Hepatocyte (in vitro differentiated cells): ENCODE results near the gene CD4.

ENCODE experiments used
- EZH2 ChIP-seq: fragments of 200-600 bp; sonication (generic); IDR thresholded peaks from 2 replicates; pipeline ENCODE4 v1.6.1; 2016; ENCODE audit warnings: antibody characterized with exemption, mild to moderate bottlenecking, borderline replicate concordance
- EZH2phosphoT487 ChIP-seq: fragments of 200-600 bp; sonication (generic); IDR thresholded peaks from one replicate; pipeline ENCODE4 v1.6.1; 2018; ENCODE audit warnings: antibody characterized with exemption, mild to moderate bottlenecking, low read depth, moderate library complexity; ENCODE audit not compliant: unreplicated experiment, severe bottlenecking
- TF ChIP-seq, protein P1 (sequence below): fragments of 200-600 bp; sonication (generic); IDR thresholded peaks from 2 replicates; pipeline ENCODE4 v1.5.1; 2016; ENCODE audit warnings: antibody characterized with exemption, mild to moderate bottlenecking; ENCODE audit not compliant: poor library complexity

DNA sequence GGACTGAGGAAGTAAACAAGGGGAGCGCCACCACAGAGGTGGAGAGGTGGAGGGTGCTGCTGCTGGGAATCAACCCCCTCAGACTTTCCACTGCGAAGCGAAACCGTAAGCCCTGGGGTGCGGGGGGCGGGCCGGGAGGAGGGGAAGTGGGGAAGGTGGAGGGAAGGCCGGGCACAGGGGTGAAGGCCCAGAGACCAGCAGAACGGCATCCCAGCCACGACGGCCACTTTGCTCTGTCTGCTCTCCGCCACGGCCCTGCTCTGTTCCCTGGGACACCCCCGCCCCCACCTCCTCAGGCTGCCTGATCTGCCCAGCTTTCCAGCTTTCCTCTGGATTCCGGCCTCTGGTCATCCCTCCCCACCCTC, 17.0 kb upstream of the CD4 start, which contains the start of gene LAG3:
- no peak for TF ChIP-seq EZH2
- TF ChIP-seq EZH2phosphoT487: no peak
- TF ChIP-seq, protein P1, sequence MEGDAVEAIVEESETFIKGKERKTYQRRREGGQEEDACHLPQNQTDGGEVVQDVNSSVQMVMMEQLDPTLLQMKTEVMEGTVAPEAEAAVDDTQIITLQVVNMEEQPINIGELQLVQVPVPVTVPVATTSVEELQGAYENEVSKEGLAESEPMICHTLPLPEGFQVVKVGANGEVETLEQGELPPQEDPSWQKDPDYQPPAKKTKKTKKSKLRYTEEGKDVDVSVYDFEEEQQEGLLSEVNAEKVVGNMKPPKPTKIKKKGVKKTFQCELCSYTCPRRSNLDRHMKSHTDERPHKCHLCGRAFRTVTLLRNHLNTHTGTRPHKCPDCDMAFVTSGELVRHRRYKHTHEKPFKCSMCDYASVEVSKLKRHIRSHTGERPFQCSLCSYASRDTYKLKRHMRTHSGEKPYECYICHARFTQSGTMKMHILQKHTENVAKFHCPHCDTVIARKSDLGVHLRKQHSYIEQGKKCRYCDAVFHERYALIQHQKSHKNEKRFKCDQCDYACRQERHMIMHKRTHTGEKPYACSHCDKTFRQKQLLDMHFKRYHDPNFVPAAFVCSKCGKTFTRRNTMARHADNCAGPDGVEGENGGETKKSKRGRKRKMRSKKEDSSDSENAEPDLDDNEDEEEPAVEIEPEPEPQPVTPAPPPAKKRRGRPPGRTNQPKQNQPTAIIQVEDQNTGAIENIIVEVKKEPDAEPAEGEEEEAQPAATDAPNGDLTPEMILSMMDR: no peak
